Activated effector memory CD4-positive, alpha-beta T cell treated with anti-CD3 and anti-CD28 coated beads, Interleukin-2, amount 50 U/mL, for 16 hours (primary cell): ENCODE results near the gene DNAI4.
A peak's percentile ranks its signal among the peaks of the same experiment; 100 is the strongest.
"Not testable (repeated sequence)": the region's sequence is repeated elsewhere in the genome, so short reads cannot be mapped to it uniquely, and the experiment has no call there.

Source experiments
- DNase-seq: peaks from one replicate; pipeline ENCODE4 v3.0.0-alpha.2; 2020

DNAI4 gene

DNA sequence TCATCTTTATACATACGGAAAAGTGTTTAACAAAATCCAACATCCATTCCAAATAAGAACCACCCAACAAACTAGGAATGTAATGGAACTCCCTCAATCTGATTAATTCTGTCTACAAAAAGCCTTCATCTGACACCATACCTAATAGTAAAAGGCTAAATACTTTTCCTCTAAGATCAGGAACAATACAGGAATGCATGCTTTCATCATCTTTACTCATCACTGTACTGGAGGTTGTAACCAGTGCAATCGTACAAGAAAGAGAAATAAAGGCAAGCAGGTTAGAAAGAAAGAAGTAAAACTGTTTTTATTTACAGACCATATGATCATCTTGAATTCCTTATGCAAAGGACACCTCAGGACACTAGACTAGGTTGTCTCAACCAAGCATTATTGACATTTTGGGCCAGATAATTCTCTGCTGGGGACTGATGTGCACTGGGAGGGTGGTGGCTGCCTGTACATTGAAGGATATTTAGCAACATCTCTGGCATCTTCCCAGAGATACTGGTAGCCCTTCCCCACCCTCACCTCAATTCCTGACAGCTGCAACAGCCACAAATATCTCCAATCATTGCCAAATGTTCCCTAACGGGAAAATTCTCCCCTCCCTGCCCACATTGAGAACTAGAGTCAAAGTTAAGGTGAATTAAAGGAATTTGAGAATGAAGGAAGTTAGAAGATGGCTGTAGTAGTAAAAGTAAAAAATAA lies 93.0 kb downstream of the DNAI4 start:
- no peak for DNase-seq

DNA sequence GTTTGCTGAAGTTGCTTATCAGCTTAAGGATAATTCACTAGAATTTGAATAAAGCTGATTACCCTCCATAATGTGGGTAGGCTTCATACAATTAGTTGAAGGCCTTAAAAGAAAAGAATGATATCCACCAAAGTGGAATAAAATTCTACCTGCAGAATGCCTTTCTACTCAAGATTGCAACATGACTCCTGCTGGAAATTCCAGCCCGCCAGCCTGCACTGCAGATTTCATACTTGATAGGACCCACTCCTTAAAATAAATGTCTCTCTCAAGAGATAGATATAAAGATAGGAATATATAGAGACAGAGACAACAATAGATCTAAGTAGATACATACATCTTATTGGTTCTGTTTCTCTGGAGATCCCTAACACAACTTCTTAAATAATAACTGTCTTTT lies 99.9 kb downstream of the DNAI4 start:
- DNase-seq = no peak

DNA sequence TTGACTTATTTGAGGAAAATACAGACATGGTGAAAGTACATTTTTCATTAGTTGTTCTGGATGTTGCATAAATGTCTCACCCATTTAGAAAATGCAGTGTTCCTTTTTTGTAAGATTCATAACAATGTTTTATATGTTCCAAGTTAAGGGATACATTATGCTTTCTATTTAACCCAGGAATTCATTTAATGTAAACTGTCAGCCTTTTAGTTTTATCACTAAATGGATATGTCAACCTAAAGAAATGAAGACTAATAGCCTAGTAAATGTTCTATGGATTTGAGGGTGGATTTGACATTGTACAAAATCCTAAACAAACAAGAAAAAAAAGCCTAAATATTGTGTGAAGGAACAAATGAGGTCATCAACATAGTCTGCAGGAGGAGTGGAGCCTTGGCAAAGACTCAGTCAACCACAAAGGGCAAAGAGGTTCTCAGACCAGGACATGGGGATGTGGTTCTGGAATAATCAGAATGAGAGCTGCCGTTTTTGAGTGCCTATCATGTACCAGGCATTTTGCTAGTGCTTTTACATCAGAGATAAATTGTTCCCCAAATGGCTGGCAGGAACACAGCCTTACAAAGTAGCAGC lies 114.8 kb downstream of the DNAI4 start:
- no peak for DNase-seq

DNA sequence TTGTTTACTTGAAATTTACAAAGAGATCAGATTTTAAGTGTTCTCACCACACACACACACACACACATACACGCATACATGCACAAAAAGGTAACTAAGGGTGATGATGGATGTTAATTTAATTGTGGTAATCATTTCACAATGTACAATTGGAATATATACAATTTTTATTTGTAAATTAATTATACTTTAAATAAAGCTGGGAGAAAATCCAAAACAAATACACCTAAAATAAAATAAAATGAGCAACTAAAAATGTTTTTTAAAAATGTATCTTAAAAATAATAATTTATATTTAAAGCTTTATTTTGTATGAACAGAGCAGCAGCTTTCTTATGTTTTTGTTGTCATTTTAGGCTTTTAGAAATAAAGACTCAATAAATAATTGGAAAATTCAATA lies 115.4 kb downstream of the DNAI4 start:
- no peak for DNase-seq

DNA sequence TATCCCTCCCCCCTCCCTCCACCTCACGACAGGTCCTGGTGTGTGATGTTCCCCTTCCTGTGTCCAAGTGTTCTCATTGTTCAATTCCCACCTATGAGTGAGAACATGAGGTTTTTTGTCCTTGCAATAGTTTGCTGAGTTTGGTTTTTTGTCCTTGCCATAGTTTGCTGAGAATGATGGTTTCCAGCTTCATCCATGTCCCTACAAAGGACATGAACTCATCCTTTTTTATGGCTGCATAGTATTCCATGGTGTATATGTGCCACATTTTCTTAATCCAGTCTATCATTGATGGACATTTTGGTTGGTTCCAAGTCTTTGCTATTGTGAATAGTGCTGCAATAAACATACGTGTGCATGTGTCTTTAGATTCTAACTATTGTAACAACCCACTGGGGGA lies 128.8 kb downstream of the DNAI4 start:
- not testable (repeated sequence) for DNase-seq

DNA sequence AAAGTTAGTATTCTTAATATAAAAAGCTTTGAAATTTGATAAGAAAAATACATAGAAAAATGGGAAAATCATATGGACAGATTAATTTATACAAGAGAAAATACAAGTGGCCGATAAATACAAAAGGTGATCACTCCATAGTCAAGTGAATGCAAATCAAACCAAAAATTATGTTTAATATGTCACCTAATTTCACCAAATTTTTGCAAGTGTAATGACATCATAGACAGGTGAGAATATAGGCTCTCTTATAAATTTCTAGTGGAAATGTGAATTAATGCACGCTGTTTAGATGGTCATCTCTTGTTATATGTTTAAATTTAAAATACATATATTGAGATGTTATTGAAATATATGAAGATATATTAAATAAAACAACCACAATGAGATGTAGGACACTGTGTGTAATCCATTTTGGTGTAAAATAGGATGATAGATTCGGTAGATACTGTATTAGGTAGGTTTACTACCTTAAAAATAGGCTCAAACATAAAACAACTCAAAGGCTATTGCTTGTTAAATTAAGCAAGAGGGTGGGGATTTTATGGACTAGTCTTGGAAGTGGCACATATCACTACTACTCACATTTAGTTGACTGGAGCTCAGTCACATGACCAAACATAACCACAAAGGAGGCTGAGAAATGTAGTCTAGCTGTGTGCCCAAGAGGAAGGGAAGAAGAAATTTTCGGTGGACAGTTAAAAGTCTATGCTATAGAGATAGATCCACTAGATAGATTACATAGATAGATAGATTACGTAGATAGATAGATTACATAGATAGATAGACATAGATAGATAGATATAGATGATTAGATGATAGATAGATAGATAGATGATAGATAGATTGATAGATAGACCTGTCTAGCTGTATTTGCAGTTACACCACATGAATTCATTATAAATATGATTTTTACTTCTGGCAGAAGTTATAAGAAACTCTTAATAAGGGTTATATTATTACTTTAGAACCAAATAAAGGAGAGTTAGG lies 132.7 kb downstream of the DNAI4 start:
- no peak for DNase-seq

DNA sequence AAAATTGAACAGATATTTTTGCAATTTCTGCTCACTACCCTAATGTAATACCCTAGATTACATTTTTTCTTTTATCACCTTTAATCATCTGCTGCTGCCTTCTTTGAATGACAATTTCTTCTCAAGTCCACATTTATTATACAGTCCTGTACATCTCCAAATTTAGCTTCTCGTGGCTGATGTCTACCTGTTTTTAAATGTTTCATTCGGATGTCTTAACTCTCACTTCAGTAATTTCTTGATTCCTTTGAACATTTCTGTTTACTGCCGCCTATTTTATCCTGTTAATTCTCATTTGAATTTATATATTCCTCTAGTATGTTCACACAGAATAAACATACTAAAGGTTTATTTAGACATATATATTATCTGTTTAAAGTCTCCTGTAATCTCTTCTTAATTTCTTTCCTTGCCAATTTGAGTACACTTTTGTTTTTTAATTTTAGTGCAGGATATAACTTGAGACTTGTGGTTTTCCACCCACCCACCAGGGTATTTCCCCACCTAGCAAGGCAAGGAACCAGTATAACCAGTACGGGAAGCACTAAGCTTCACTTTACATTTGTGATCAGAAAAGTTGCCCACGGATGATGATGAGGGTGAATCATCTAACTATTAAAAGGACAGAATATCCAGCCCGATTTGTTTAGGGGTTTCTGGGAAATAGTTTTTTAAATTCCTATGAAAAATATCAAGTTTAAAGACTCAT lies 136.3 kb downstream of the DNAI4 start:
- peak; percentile 80 for DNase-seq

DNA sequence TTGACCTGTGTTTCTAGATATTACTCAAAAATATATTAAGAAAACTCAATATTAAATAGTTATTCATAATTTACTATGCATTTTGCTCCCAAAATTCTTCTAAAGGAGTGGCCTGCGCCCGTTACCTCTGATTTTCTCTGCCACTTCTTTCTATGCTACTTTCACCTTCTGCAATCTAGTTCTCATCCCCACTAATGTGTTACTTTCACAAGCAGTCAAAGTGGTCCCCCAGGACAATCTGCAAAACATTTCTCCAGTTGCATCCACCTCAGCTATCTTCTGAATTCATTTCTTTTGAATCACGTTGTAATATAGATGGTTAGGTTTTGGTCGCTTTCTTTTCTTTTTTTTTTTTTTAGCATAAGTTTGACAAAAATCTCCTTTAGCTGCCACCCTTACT lies 137.0 kb downstream of the DNAI4 start:
- no peak for DNase-seq

DNA sequence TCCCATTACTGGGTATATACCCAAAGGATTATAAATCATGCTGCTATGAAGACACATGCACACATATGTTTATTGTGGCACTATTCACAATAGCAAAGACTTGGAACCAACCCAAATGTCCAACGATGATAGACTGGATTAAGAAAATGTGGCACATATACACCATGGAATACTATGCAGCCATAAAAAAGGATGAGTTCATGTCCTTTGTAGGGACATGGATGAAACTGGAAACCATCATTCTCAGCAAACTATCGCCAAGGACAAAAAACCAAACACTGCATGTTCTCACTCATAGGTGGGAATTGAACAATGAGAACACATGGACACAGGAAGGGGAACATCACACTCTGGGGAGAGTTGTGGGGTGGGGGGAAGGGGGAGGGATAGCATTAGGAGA lies 138.9 kb downstream of the DNAI4 start:
- DNase-seq = not testable (repeated sequence)

DNA sequence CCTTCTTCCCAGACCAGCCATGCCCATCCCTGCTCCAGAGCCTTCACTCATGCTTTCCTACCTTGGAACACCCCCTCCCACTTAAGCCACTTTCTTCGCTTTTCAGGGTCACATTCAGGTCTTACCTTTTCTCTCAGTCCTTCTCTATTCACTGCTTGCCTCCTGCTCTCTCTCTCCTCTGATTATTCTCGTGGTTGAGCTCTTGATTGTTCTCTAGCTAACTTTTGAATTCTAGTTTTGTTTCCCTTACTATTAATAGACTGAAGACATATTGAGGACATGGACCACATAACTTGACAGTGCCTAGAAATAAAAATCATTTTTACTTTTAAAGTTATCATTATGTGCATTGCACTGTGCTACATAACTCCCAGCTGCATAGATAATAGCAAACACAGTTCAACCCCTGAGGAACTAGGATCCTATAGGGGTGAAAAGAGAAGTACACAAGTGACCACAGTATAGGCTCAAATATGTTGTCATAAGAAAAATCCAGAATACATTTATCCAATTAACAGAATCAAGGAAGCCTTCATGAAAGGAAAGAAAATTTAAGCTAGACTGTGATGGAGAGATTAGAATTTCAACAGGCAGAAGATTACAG lies 145.1 kb downstream of the DNAI4 start:
- no peak for DNase-seq

DNA sequence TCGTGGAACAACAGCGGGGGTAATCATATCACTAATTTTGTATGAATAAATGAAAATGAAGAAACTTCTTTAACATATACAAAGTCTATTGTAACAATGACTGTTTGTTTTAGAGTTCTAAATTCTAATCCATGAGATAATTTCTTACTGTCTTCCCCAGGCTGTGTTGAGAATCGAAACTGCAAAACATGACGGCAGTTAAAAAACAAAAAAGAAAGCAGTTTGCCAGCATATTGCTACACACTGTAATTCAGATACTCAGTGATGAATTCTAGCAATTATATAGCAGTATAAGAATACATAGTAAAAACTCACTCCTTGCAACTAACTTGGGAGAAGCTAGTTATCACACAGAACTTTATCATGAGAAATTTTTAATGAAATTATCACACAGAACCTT lies 145.7 kb downstream of the DNAI4 start:
- DNase-seq = no peak

DNA sequence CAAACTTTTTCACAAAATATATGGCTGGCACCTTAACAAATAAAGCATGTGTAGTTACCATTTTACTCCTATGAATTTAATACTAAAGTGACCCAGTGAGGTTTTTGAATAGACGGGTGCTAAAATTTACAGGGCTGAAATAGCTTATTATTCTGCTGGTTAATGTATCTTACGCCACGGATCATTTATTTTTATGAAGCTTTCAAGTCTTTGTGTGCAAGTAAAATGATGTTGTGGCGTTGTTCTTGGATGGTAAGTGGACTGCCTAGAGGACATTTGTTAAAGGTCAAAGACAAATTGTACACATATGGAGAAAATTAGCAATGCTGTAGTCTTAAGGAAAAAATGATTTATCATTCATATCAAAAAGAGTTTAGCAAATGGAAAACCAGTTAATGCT lies 146.4 kb downstream of the DNAI4 start:
- no peak for DNase-seq

DNA sequence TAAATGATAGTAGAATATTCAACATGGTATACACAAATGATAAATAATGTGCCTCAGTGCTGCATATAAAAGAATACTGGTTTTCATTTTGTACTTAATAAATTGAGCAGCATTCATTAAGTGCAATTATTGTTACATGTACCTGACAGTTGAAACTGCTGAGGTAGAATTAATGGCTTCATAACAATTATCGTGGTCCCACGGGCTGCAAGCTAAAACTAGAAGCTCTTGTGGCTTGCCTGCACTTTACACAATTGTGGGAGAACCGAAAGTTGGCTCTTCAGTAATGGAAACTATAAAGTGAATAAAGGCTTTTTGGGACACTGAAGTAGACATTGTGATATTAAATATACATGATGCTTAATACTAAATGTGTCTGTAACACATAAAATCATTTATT lies 146.8 kb downstream of the DNAI4 start:
- DNase-seq = no peak

DNA sequence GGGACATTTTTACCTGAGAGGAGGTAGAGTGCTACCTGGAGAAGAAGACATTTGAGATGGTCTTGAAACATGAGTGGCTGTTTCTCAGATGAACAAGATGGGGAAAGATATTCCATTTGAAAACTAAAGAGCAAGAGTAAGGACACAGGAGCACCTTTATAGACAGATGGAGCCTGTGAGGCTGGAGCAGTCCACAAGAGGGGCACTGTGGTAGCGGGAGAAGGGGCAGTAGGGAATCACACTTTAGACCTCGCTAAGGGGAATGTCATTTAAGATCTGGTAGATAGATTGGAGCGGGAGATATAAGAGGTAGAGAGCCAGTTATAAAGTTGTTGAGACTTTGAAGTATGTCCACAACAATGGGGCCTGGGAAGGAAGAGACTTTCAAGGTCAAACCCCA lies 149.0 kb downstream of the DNAI4 start:
- DNase-seq = no peak

DNA sequence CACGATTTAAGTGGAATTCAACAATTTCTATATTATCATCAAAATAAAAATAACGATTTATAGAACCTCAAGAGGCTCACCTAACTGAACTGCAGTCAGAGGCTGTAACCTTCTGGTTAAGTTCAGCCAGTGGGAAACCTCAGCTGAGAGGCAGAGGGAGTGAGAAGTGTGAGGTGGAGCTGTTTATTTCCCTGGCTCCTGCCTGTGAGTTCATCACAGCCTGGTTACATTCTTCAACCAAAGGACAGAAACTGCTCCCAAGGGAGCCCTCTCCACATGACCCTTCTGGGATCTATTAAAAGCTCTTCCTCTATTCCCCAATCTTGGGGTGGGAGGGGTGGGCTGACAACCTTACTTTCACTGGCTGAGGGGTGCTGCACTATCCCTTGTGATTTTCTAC lies 150.2 kb downstream of the DNAI4 start:
- DNase-seq = no peak

DNA sequence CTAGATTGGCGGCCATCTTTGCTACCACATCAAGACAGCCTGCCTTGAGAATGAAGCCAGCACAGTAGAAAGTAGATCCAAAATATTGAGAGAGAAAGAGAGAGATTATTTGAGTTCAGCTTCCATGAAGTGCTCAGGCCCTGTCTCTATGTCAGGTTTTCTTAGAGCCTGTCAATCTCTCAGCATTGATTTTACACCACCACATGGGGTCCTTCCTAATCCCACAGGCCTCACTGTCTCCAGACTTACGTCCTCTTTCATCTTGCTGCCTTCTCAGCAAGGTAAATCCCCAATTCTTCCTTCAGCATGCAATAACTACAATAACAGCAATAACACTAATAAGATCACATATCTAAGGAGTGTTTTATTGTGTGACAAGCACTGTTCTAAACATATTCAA lies 151.4 kb downstream of the DNAI4 start:
- DNase-seq = no peak

DNA sequence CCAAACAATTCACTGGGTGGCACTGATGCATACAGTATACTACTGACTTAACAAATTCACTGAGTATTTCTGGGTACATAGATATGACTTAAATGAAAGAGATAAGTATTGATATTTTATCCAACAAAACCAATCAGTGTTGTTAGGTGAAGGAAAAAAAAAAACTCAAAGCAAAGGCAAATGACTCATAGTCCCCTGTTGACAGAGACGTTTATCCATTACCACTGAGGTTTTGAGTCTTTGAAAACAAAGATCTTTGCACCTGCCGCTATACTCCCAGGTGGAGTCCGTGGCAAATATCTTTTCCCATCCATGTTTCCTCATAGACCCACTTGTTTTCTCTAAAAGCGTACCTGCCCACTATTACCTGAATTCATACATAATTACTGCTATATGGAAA lies 154.0 kb downstream of the DNAI4 start:
- no peak for DNase-seq

DNA sequence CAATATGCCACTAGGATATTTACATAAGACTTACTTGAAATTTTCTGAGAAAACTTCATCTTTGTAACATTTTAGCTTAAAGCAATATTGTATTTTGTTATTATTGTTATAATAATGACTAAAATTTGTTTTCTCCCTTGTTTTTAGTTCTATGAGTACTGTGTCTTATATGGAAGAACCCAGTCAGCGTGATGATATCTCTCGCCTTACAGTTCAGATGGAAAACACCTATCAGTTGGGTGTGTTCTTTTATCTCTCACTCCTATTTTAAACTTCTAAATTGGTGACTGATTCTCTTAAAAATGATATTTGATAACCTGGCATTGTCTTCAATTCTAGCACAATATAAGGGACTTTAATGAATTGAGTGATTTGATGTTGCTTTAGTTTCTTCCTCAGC lies 154.4 kb downstream of the DNAI4 start:
- DNase-seq = no peak

DNA sequence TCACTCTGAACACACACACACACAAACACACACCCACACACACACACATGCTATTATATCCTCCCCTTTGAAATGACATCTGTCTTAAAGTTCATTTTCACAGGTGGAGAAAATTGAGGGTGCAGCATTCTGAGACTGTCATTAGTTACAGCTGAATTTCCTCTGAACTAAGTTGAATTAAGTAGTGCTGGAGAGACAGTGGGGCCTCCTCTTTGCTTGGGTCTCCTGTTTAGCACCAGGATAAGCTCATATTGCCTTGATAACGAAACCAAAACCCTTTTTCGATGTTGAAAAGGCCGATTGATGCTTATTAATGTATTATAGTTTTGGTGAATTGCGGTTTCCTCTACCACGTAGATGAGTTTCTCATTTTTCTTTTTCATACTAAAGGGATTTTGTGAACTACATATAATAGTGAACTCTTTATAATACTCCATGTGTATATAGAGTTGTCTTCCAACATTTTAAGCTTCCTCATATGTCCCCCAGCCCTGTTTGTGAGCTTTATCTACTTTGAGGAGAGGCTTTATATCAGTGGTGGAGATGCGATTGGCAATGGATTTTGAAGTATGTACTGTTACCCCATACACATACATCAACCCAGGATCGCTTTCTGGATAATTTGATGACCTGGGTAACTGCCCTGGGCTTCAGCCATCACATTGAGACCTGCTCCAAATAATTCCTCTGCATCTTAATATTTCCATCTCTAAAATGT lies 155.0 kb downstream of the DNAI4 start:
- no peak for DNase-seq

DNA sequence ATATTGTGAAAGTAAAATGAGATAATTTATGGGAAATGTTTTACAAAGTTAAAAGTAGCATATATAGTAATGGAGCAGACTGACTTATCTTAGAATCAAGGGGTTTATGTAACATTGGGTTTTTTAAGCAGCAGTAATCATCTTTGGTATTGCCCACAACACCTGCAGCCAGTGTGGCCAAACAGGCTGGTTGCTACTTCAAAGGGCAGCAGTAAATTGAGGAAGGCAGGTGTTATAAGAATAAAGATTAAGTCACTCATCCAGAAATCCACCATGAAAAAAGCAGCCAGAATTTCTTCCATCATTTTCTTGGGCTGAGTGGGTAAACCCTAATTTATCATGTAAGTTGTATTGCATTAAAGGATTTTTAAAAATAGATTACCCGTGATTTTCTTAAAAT lies 155.7 kb downstream of the DNAI4 start:
- DNase-seq = no peak

DNA sequence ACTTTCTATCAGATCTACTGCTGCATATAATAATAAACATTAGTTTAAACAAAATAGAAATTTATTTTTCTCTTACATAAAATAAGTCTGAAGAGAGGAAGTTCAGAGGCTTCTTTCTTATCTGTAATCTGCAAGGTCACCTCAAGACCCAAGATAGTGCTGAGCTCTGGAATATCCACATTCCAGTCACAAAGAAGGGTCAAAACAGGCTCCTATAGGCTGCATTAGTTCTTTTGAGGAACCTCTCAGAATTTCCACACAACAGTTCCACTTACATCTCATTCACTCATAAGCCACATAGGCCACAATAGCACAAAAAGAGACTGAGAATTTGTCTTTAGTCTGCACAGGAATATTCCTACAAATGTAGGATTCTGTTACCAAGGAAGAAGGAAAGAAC lies 157.0 kb downstream of the DNAI4 start:
- no peak for DNase-seq

DNA sequence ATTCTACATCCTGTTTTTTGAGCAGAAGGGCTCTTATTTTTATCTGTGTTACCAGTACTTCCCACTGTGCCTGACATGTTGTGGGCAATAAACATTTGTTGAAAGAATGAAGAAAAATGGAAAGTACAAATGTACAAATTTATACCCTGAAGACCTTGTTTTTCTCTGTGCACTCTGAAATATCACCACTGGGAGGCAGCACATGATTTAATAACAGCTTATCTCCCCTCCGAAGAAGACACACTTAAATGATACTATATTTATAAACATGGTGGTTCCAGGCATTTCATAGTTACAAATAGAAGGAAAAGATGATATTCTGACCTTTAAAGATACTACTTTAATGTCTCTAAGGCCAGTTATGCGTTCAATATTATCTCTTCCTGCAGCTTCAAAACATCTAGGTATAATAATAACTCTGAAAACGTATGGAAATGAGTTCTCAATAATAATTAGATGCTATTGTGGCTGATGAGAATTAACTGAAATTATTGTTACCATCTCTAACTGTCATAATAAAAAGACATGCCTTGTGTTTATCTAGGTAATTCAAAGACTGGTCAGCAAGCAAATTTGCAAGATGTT lies 159.6 kb downstream of the DNAI4 start:
- DNase-seq = no peak
